ENCODE results near the gene FIS1. TPM values are rescaled to one million over a fixed set of nuclear protein-coding genes. Genes with fewer than 3 reads are reported as not detected.

FIS1 gene
- total RNA-seq, 1 donor from 2014 or later = 266 TPM

DNA sequence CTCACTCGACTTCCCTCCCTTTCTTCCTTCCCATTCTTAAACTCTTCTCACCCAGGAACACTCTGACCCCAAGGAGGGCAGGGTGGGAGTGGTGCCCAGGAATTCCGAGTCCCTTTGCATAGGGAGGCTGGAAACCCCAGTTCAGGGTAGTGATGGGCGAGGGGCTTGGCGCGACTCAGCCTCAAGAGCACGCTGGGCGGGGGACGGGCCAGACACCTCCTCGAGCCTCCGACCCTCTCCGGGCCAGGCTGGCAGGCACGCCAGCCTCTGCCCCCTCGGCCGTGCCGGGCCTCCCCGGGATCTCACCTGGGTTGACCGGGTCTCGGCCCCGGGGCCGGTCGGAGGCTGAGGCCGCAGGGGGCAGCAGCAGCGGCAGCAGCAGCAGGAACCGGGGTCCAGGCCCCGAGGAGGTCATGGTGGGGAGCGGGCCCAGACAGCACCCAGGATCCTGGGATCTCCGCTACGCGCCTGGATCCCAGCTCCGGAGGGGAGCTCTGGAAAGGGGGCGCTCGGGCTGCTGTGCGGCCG lies 28.0 kb downstream of the FIS1 start:
- Histone ChIP-seq H3K9me3 (no peaks in the 10 kb centered on the region), H3K36me3 (peaks cover 9 to 30% of the 10 kb centered on the region in 2 donors), H3K4me1 (peaks cover 9 to 18% of the 10 kb centered on the region in 2 donors), H3K4me3 (peak overlapping the region; percentile 72 to 78), H3K27me3 (no peaks in the 10 kb centered on the region), H3K27ac (peak overlapping the region; percentile 55 to 78)
- intact Hi-C loops (cut with DNase I) = loop anchor here (5.0 kb wide), 2 partner anchors 330 to 1215 kb away; partner anchors contain the start of genes ORAI2 and UFSP1
- TF ChIP-seq CTCF (IDR thresholded peaks at IDR 0.05) = no peak
- no peak for DNase-seq (ENCODE audit: low spot score in 2 of 2)

- Histone ChIP-seq H3K27me3 (no peaks in the 10 kb centered on the region), H3K27ac (peak overlapping the region; percentile 55 to 78), H3K9me3 (no peaks in the 10 kb centered on the region), H3K36me3 (peaks cover 14 to 37% of the 10 kb centered on the region in 2 donors), H3K4me3 (peak overlapping the region; percentile 72 to 78), H3K4me1 (peaks cover 9 to 18% of the 10 kb centered on the region in 2 donors)
- intact Hi-C loops (cut with DNase I) = loop anchor here (5.0 kb wide), 2 partner anchors 329 to 1216 kb away; partner anchors contain the start of genes ORAI2 and UFSP1
- TF ChIP-seq CTCF (IDR thresholded peaks at IDR 0.05) = no peak
- no peak for DNase-seq (ENCODE audit: low spot score in 2 of 2)
Observed at GRCh38 chr7:101216001-101216859, 28.7 kb downstream of the FIS1 start.

- intact Hi-C loops (cut with DNase I) = no loop called here
Observed at GRCh38 chr7:101212014-101212413, 32.9 kb downstream of the FIS1 start.

DNA sequence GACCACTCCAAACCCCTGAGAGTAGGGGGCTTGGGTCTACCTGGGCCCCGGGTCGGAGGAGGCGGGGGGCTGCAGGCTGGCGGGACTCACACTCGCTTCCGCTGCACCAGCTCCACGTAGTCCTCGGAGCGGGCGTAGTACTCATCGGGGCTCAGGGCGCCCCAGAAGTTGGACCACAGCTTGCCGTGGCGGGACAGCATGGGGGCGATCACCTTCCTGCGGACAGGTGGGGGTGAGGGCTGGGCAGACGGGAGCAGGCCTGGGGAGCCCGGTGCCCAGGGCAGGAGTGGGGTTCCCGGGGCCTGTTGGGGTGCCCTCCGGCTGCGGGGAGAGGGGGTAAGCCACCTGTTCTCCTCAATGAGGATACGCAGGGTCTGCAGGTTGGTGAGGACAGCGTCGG lies 33.4 kb downstream of the FIS1 start:
- intact Hi-C loops (cut with DNase I) = no loop called here
- Histone ChIP-seq H3K4me3 (no peak overlapping the region), H3K9me3 (no peaks in the 10 kb centered on the region), H3K27ac (no peak overlapping the region), H3K27me3 (no peaks in the 10 kb centered on the region), H3K36me3 (peaks cover 38 to 78% of the 10 kb centered on the region in 2 donors), H3K4me1 (peaks cover 3 to 6% of the 10 kb centered on the region in 2 donors)
- TF ChIP-seq CTCF (IDR thresholded peaks at IDR 0.05) = no peak
- no peak for DNase-seq (ENCODE audit: low spot score in 2 of 2)

More at GRCh38 chr7:101212014-101212413, 32.9 kb downstream of the FIS1 start:
- H3K27ac ChIP-seq = no peak overlapping the region
- no peaks in the 10 kb centered on the region for H3K9me3 ChIP-seq
- no peak for TF ChIP-seq CTCF (IDR thresholded peaks at IDR 0.05)
- no peaks in the 10 kb centered on the region for H3K27me3 ChIP-seq
- peaks cover 38 to 73% of the 10 kb centered on the region in 2 donors for H3K36me3 ChIP-seq
- H3K4me1 ChIP-seq = peaks cover 4 to 8% of the 10 kb centered on the region in 2 donors
- no peak for DNase-seq (ENCODE audit: low spot score in 2 of 2)
- H3K4me3 ChIP-seq = no peak overlapping the region

DNA sequence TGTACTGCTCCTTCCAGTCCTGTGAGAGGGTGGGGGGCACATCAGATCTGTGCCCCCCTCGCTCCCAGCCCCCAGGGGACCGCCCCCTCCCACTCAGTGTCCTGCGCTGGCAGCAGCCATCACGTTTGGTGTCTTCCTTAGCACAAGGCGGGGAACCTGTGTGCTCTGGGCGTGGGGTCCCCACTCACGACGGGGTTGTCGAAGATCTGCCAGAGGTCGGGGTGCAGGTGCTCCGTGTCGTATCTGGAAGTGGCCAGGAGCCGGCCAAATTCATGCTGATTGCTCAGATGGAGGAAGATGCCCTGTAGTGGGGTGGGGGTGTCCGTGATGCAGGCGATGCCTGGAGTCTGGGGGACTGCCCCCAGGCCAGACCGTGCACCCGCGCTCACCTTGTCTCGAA lies 34.7 kb downstream of the FIS1 start:
- TF ChIP-seq CTCF (IDR thresholded peaks at IDR 0.05) = no peak
- no peaks in the 10 kb centered on the region for H3K4me1 ChIP-seq
- H3K4me3 ChIP-seq = no peak overlapping the region
- peaks cover 38 to 81% of the 10 kb centered on the region in 2 donors for H3K36me3 ChIP-seq
- DNase-seq (ENCODE audit: low spot score in 2 of 2) = no peak
- no peak overlapping the region for H3K27ac ChIP-seq
- H3K27me3 ChIP-seq = no peaks in the 10 kb centered on the region
- intact Hi-C loops (cut with DNase I) = no loop called here
- H3K9me3 ChIP-seq = no peaks in the 10 kb centered on the region

Measured in ascending aorta (tissue), 2 donors.